HG03064 (cell line): ENCODE results near the gene C3orf62.

Source experiments
- ATAC-seq: cut with Tn5 transposase; IDR thresholded peaks from one replicate; pipeline ENCODE4 v1.9.1; 2021; ENCODE audit warnings: low read depth; ENCODE audit not compliant: unreplicated experiment

C3orf62 gene

GRCh38 chr3:49219132-49219531 lies 57.9 kb downstream of the C3orf62 start:
- ATAC-seq: no peak
